ENCODE results near the gene SMAD2. TPM values are rescaled to one million over a fixed set of nuclear protein-coding genes. Genes with fewer than 3 reads are reported as not detected.

Gene SMAD2
- total and polyA plus RNA-seq, 11 donors: 13.8 to 113 (median 88.1) TPM

GRCh38 chr18:47877892-47878291 is 52.6 kb downstream of the SMAD2 start:
- TF ChIP-seq POLR2A (IDR thresholded peaks at IDR 0.05): no peak
- TF ChIP-seq CTCF (IDR thresholded peaks at IDR 0.05): no peak
- no peaks in the 10 kb centered on the region for H3K27me3 ChIP-seq
- H3K27ac ChIP-seq: no peak overlapping the region
- 89 to 94% (median 92%) methylated on average over 3 of the region's 3 CpGs for WGBS, 4 donors
- ATAC-seq (no peak), DNase-seq (no peak)
- H3K36me3 ChIP-seq: peaks cover 0 to 22% (median 12%) of the 10 kb centered on the region in 9 donors
- H3K9me3 ChIP-seq: no peaks in the 10 kb centered on the region
- H3K4me3 ChIP-seq: no peak overlapping the region
- intact Hi-C loops (cut with DNase I): loop anchor here in 1 of 10 donors (10.0 kb wide), 1 partner anchor 127 kb away; no protein-coding TSS in a partner anchor
- peaks cover 0 to 12% (median 2%) of the 10 kb centered on the region in 12 donors for H3K4me1 ChIP-seq

GRCh38 chr18:47876813-47877212 is 53.6 kb downstream of the SMAD2 start:
- DNase-seq: no peak
- no peak overlapping the region for H3K27ac ChIP-seq
- WGBS, 4 donors: 93 to 97% (median 94%) methylated on average over 2 of the region's 2 CpGs
- ATAC-seq: no peak
- no peak overlapping the region for H3K4me3 ChIP-seq
- no peaks in the 10 kb centered on the region for H3K9me3 ChIP-seq
- peaks cover 0 to 22% (median 9%) of the 10 kb centered on the region in 9 donors for H3K36me3 ChIP-seq
- no peaks in the 10 kb centered on the region for H3K27me3 ChIP-seq
- peaks cover 0 to 12% (median 3%) of the 10 kb centered on the region in 12 donors for H3K4me1 ChIP-seq
- intact Hi-C loops (cut with DNase I): loop anchor here in 1 of 10 donors (10.0 kb wide), 1 partner anchor 128 kb away; no protein-coding TSS in a partner anchor
- TF ChIP-seq POLR2A (IDR thresholded peaks at IDR 0.05): no peak

- no peaks in the 10 kb centered on the region for H3K9me3 ChIP-seq
- ATAC-seq: peak in 1 of 4 donors; percentile 31
- intact Hi-C loops (cut with DNase I): loop anchor here in 2 of 10 donors (5.0 to 10.0 kb wide), 2 partner anchors 39 to 131 kb away; no protein-coding TSS in a partner anchor
Measured at GRCh38 chr18:47873625-47874024, 56.8 kb downstream of the SMAD2 start.

GRCh38 chr18:47872426-47872825 is 58.0 kb downstream of the SMAD2 start:
- no peak for DNase-seq
- H3K36me3 ChIP-seq: peaks cover 0 to 22% (median 18%) of the 10 kb centered on the region in 9 donors
- no peak for TF ChIP-seq POLR2A (IDR thresholded peaks at IDR 0.05)
- no peak overlapping the region for H3K4me3 ChIP-seq
- intact Hi-C loops (cut with DNase I): loop anchor here in 2 of 10 donors (5.0 to 10.0 kb wide), 2 partner anchors 40 to 132 kb away; no protein-coding TSS in a partner anchor
- ATAC-seq: no peak
- no peak overlapping the region for H3K27ac ChIP-seq
- WGBS, 4 donors: 94 to 100% (median 98%) methylated on average over 6 of the region's 6 CpGs
- H3K27me3 ChIP-seq: no peaks in the 10 kb centered on the region
- no peaks in the 10 kb centered on the region for H3K9me3 ChIP-seq
- peaks cover 0 to 27% (median 8%) of the 10 kb centered on the region in 12 donors for H3K4me1 ChIP-seq

More at GRCh38 chr18:47873625-47874024, 56.8 kb downstream of the SMAD2 start:
- peaks cover 0 to 10% (median 6%) of the 10 kb centered on the region in 9 donors for H3K36me3 ChIP-seq
- no peaks in the 10 kb centered on the region for H3K27me3 ChIP-seq
- no peak overlapping the region for H3K27ac ChIP-seq
- peaks cover 0 to 27% (median 8%) of the 10 kb centered on the region in 12 donors for H3K4me1 ChIP-seq
- H3K4me3 ChIP-seq: no peak overlapping the region
- DNase-seq: no peak
- no peak for TF ChIP-seq CTCF (IDR thresholded peaks at IDR 0.05)
- no peak for TF ChIP-seq POLR2A (IDR thresholded peaks at IDR 0.05)

GRCh38 chr18:47871288-47871687 is 59.2 kb downstream of the SMAD2 start:
- Histone ChIP-seq H3K36me3 (peaks cover 0 to 32% (median 27%) of the 10 kb centered on the region in 9 donors), H3K4me3 (no peak overlapping the region), H3K27ac (no peak overlapping the region), H3K4me1 (peaks cover 0 to 27% (median 8%) of the 10 kb centered on the region in 12 donors), H3K9me3 (no peaks in the 10 kb centered on the region), H3K27me3 (no peaks in the 10 kb centered on the region)
- DNase-seq (no peak), ATAC-seq (no peak)
- WGBS, 4 donors: 89 to 95% (median 92%) methylated on average over 3 of the region's 3 CpGs
- no peak for TF ChIP-seq POLR2A (IDR thresholded peaks at IDR 0.05)
- no peak for TF ChIP-seq CTCF (IDR thresholded peaks at IDR 0.05)
- intact Hi-C loops (cut with DNase I): loop anchor here in 2 of 10 donors (5.0 to 10.0 kb wide), 2 partner anchors 41 to 134 kb away; no protein-coding TSS in a partner anchor

Data from heart left ventricle (tissue), 16 donors.